Mesenchymal stem cell (in vitro differentiated cells and primary cell): Measurements from ENCODE around the gene GLOD5.

Experiments used
- DNase-seq: peaks from one replicate; pipeline ENCODE4 v3.0.0-alpha.2; 2013
- H2AFZ ChIP-seq: one replicate; pipeline ENCODE4 v1.6.1; 2013; ENCODE audit warnings: low read depth, mild to moderate bottlenecking, control low read depth, inconsistent platforms, low read length, moderate library complexity
- H2AK5ac ChIP-seq: 2 replicates; pipeline ENCODE4 v1.6.1; 2013; ENCODE audit warnings: low read length, moderate library complexity, mild to moderate bottlenecking, inconsistent platforms; ENCODE audit not compliant: severe bottlenecking
- H2BK120ac ChIP-seq: one replicate; pipeline ENCODE4 v1.6.1; 2013; ENCODE audit warnings: low read depth, mild to moderate bottlenecking, inconsistent platforms, low read length, moderate library complexity
- H2BK12ac ChIP-seq, 2 experiments: one replicate each; pipeline ENCODE4 v1.6.1; 2013; ENCODE audit warnings: inconsistent platforms in 2 of 2, low read length in 2 of 2, mild to moderate bottlenecking in 2 of 2, moderate library complexity in 2 of 2, control low read depth in 1 of 2
- H2BK15ac ChIP-seq: one replicate; pipeline ENCODE4 v1.6.1; 2013; ENCODE audit warnings: mild to moderate bottlenecking, low read depth, inconsistent platforms; ENCODE audit not compliant: poor library complexity, severe bottlenecking
- H2BK5ac ChIP-seq: 2 replicates; pipeline ENCODE4 v1.6.1; 2013; ENCODE audit warnings: low read depth, mild to moderate bottlenecking, low read length, control low read depth, inconsistent platforms; ENCODE audit not compliant: poor library complexity, severe bottlenecking
- H3K14ac ChIP-seq, 2 experiments: one replicate each; pipeline ENCODE4 v1.6.1; 2013; ENCODE audit warnings: inconsistent platforms in 2 of 2, low read length in 2 of 2, control low read depth in 1 of 2, mild to moderate bottlenecking in 1 of 2, moderate library complexity in 1 of 2
- H3K18ac ChIP-seq, 2 experiments: one replicate each; pipeline ENCODE4 v1.6.1; 2013; ENCODE audit warnings: inconsistent platforms in 2 of 2, low read length in 2 of 2, control low read depth in 1 of 2, low read depth in 1 of 2, mild to moderate bottlenecking in 1 of 2
- H3K23ac ChIP-seq, 2 experiments: one replicate each; pipeline ENCODE4 v1.6.1; 2013; ENCODE audit warnings: inconsistent platforms in 2 of 2, low read length in 2 of 2, mild to moderate bottlenecking in 2 of 2, moderate library complexity in 2 of 2, control low read depth in 1 of 2
- H3K27ac ChIP-seq: 2 replicates; pipeline ENCODE4 v1.5.1; 2013; ENCODE audit warnings: mild to moderate bottlenecking, moderate library complexity, low read length, control low read depth, inconsistent platforms; ENCODE audit not compliant: poor library complexity, severe bottlenecking
- H3K27me3 ChIP-seq, 2 experiments: 2 replicates each; pipeline versions ENCODE4 v1.6.1 to v1.7.0; 2013; ENCODE audit warnings: low read length in 2 of 2, mild to moderate bottlenecking in 2 of 2, moderate library complexity in 2 of 2, control low read depth in 1 of 2, inconsistent platforms in 1 of 2; ENCODE audit not compliant: control insufficient read depth in 1 of 2, insufficient read depth in 1 of 2
- H3K36me3 ChIP-seq, 2 experiments: 2 replicates each; pipeline versions ENCODE4 v1.6.1 to v1.7.0; 2013; ENCODE audit warnings: low read length in 2 of 2, control low read depth in 1 of 2, inconsistent platforms in 1 of 2, low read depth in 1 of 2, mild to moderate bottlenecking in 1 of 2; ENCODE audit not compliant: insufficient read depth in 2 of 2, control insufficient read depth in 1 of 2
- H3K4ac ChIP-seq, 2 experiments: one replicate each; pipeline ENCODE4 v1.6.1; 2013; ENCODE audit warnings: inconsistent platforms in 2 of 2, low read length in 2 of 2, mild to moderate bottlenecking in 2 of 2, moderate library complexity in 2 of 2, control low read depth in 1 of 2, low read depth in 1 of 2
- H3K4me1 ChIP-seq: 2 replicates; pipeline ENCODE4 v1.6.1; 2013; ENCODE audit warnings: low read depth, low read length, control low read depth; ENCODE audit not compliant: control insufficient read depth, insufficient read depth
- H3K4me2 ChIP-seq: 2 replicates; pipeline ENCODE4 v1.6.1; 2013; ENCODE audit warnings: low read length, mild to moderate bottlenecking, inconsistent platforms; ENCODE audit not compliant: poor library complexity, severe bottlenecking
- H3K4me3 ChIP-seq, 2 experiments: 2 replicates each; pipeline versions ENCODE4 v1.5.1 to v1.7.0; 2013; ENCODE audit warnings: low read length in 2 of 2, mild to moderate bottlenecking in 2 of 2, control low read depth in 1 of 2, low read depth in 1 of 2; ENCODE audit not compliant: insufficient read depth in 1 of 2
- H3K79me1 ChIP-seq: replicated peaks from 2 replicates; pipeline ENCODE4 v1.6.1; 2013; ENCODE audit warnings: mild to moderate bottlenecking, control low read depth, low read length, inconsistent platforms; ENCODE audit not compliant: poor library complexity, severe bottlenecking
- H3K9ac ChIP-seq: 2 replicates; pipeline ENCODE4 v1.7.0; 2013; ENCODE audit warnings: mild to moderate bottlenecking, low read length, moderate library complexity
- H3K9me3 ChIP-seq: 2 replicates; pipeline ENCODE4 v1.7.0; 2013; ENCODE audit warnings: mild to moderate bottlenecking, low read length; ENCODE audit not compliant: control insufficient read depth
- H4K8ac ChIP-seq: one replicate; pipeline ENCODE4 v1.6.1; 2013; ENCODE audit warnings: inconsistent platforms, mild to moderate bottlenecking, low read length, moderate library complexity
- H4K91ac ChIP-seq: one replicate; pipeline ENCODE4 v1.6.1; 2013; ENCODE audit warnings: mild to moderate bottlenecking, low read length, inconsistent platforms
- WGBS: methylation state at CpG from one replicate; pipeline ENCODE4 v1.1.7; 2013; ENCODE audit warnings: mixed read lengths; 5-methylcytosine and 5-hydroxymethylcytosine counted together

GLOD5 gene

DNA sequence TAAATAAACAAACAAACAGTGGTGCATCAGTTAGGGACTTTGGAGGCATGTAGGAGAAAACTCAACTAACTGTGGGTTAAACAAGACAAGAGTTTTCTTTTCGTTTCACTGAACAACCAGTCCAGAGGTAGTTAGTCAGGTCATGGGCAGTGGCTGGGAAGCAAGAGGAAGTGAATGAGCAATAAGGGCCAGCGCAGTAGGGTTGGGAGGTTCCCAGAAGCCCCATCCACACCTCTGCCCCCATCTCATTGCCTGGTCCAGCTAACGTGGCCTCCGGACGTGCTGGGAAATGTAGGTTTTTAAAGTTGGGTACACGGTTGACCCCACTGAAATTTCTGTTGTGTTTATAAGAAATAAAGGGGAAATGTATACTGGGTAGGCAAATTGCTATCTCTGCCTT lies 8.7 kb downstream of the GLOD5 start:
- no peak overlapping the region for H3K4me2 ChIP-seq
- H3K14ac ChIP-seq, result no peak overlapping the region
- no peak overlapping the region for H3K23ac ChIP-seq
- H3K4me1 ChIP-seq, result no peaks in the 10 kb centered on the region
- H3K9ac ChIP-seq, result no peak overlapping the region
- no peaks in the 10 kb centered on the region for H3K9me3 ChIP-seq
- H2BK12ac ChIP-seq, result no peak overlapping the region
- H3K36me3 ChIP-seq, result no peaks in the 10 kb centered on the region
- H4K8ac ChIP-seq, result no peak overlapping the region
- H4K91ac ChIP-seq, result no peak overlapping the region
- no peak overlapping the region for H2BK15ac ChIP-seq
- no peak overlapping the region for H2AK5ac ChIP-seq
- no peak overlapping the region for H2BK120ac ChIP-seq
- no peak overlapping the region for H2BK5ac ChIP-seq
- no peak overlapping the region for H3K4me3 ChIP-seq
- no peak overlapping the region for H3K4ac ChIP-seq
- no peaks in the 10 kb centered on the region for H3K79me1 ChIP-seq
- peaks cover 0 to 42% of the 10 kb centered on the region in 2 experiments for H3K27me3 ChIP-seq
- 92% methylated on average over 6 of the region's 6 CpGs for WGBS
- H2AFZ ChIP-seq, result no peak overlapping the region
- no peak overlapping the region for H3K27ac ChIP-seq
- H3K18ac ChIP-seq, result no peak overlapping the region
- DNase-seq, result no peak

DNA sequence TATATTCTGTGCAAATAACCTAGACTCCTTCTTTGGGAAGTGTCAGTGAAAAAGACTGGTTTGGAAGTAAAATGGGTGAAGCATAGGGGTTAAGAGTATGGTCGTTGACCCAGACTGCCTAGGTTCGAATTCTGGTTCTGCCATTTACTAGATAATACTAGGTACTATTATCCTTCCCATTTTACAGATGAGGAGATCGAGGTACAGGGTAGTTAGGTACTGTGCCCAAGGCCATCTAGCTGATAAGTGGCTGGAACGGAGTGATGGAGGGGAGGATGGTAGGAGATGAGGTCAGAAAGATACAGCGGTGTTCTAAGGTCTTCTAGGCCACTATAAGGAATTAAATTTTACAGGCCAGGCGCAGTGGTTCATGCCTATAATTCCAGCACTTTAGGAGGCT lies 11.1 kb downstream of the GLOD5 start:
- Histone ChIP-seq H3K27me3 (peaks cover 0 to 51% of the 10 kb centered on the region in 2 experiments), H3K4me1 (no peaks in the 10 kb centered on the region), H2BK15ac (no peak overlapping the region), H4K91ac (no peak overlapping the region), H3K79me1 (no peaks in the 10 kb centered on the region), H4K8ac (no peak overlapping the region), H3K4ac (no peak overlapping the region), H3K9ac (no peak overlapping the region), H3K4me3 (no peak overlapping the region), H2BK5ac (no peak overlapping the region), H3K27ac (no peak overlapping the region), H2AK5ac (no peak overlapping the region), H3K14ac (no peak overlapping the region), H3K4me2 (no peak overlapping the region), H2BK120ac (no peak overlapping the region), H3K18ac (no peak overlapping the region), H2AFZ (no peak overlapping the region), H3K36me3 (no peaks in the 10 kb centered on the region), H2BK12ac (no peak overlapping the region), H3K9me3 (peaks cover 2% of the 10 kb centered on the region), H3K23ac (no peak overlapping the region)
- DNase-seq, result no peak
- WGBS, result 79% methylated on average over 4 of the region's 6 CpGs

DNA sequence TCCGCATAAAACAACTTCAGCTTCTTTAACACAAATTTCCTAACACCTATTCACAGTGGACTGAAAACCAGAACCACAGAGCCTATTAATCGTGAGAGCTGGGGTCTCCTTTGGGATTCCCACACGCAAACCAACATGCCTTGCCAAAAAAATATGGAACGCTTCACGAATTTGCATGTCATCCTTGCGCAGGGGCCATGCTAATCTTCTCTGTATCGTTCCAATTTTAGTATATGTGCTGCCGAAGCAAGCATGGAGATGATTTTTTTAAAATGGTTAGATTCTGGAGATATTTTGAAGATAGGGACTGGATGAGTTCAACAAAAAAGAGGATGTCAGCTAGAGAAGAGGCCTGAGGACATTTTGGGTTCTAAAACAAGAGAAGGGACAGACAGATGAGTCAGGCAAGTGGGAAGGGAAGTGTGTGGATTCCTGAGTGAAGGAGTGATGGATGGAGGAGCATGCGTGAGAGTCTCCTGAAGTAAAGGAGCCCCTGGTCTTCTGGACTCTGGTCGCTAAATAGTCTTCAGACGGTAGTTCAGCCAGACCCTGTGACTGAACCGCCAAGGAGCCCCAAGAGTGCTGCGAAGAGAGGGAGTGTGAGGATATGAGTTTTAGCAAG lies 15.4 kb downstream of the GLOD5 start:
- no peak overlapping the region for H2BK120ac ChIP-seq
- 72% methylated on average over 13 of the region's 13 CpGs for WGBS
- peaks cover 7% of the 10 kb centered on the region for H3K9me3 ChIP-seq
- DNase-seq, result no peak
- H3K9ac ChIP-seq, result no peak overlapping the region
- no peak overlapping the region for H3K4me3 ChIP-seq
- peaks cover 0 to 63% of the 10 kb centered on the region in 2 experiments for H3K27me3 ChIP-seq
- no peaks in the 10 kb centered on the region for H3K36me3 ChIP-seq
- H4K8ac ChIP-seq, result no peak overlapping the region
- H2AK5ac ChIP-seq, result no peak overlapping the region
- H3K23ac ChIP-seq, result no peak overlapping the region
- H2BK5ac ChIP-seq, result no peak overlapping the region
- no peak overlapping the region for H3K4ac ChIP-seq
- no peak overlapping the region for H2AFZ ChIP-seq
- H3K4me2 ChIP-seq, result no peak overlapping the region
- H3K18ac ChIP-seq, result no peak overlapping the region
- no peak overlapping the region for H4K91ac ChIP-seq
- no peak overlapping the region for H2BK12ac ChIP-seq
- H3K27ac ChIP-seq, result no peak overlapping the region
- no peaks in the 10 kb centered on the region for H3K4me1 ChIP-seq
- no peak overlapping the region for H2BK15ac ChIP-seq
- H3K79me1 ChIP-seq, result no peaks in the 10 kb centered on the region
- H3K14ac ChIP-seq, result no peak overlapping the region

DNA sequence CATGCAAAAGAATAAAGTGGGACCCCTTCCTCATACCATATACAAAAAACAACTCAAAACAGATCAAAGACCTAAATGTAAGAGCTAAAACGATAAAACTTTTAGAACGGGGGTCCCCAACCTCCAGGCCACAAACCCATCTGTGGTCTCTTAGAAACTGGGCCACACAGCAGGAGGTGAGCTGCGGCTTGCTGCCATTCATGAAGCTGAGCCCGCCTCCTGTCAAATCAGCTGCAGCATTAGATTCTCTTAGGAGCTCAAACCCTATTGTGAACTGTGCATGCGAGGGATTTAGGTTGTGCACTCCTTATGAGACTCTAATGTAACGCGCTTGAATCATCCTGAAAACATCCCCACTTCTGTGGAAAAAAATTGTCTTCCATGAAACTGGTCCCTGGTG lies 17.9 kb downstream of the GLOD5 start:
- Histone ChIP-seq H3K23ac (no peak overlapping the region), H2BK12ac (no peak overlapping the region), H2AFZ (no peak overlapping the region), H3K4me3 (no peak overlapping the region), H3K18ac (no peak overlapping the region), H2BK5ac (no peak overlapping the region), H4K91ac (no peak overlapping the region), H3K14ac (no peak overlapping the region), H3K27ac (no peak overlapping the region), H4K8ac (no peak overlapping the region), H3K9ac (no peak overlapping the region), H3K79me1 (no peaks in the 10 kb centered on the region), H2BK15ac (no peak overlapping the region), H3K27me3 (peaks cover 0 to 52% of the 10 kb centered on the region in 2 experiments), H2BK120ac (no peak overlapping the region), H3K4ac (no peak overlapping the region), H3K36me3 (no peaks in the 10 kb centered on the region), H3K4me2 (no peak overlapping the region), H3K4me1 (no peaks in the 10 kb centered on the region), H3K9me3 (peaks cover 7% of the 10 kb centered on the region), H2AK5ac (no peak overlapping the region)
- 84% methylated on average over 7 of the region's 7 CpGs for WGBS
- no peak for DNase-seq
